Dendritic cell treated with granulocyte-macrophage colony-stimulating factor and Interleukin-4, amounts not matched to agents 40 ng/mL and 50 ng/mL, for 4 days (primary cell): ENCODE data around the gene NUP58.
"Not testable (repeated sequence)": the region's sequence is repeated elsewhere in the genome, so short reads cannot be mapped to it uniquely, and the experiment has no call there.

Source experiments
- H3K27ac Mint-ChIP-seq: one replicate; pipeline ENCODE4 v1.8.0; 2022; ENCODE audit warnings: mild to moderate bottlenecking, mixed read lengths
- H3K27me3 Mint-ChIP-seq: one replicate; pipeline ENCODE4 v1.8.0; 2022; ENCODE audit warnings: mild to moderate bottlenecking, mixed read lengths
- H3K36me3 Mint-ChIP-seq: one replicate; pipeline ENCODE4 v1.8.0; 2022; ENCODE audit warnings: low read depth, mixed read lengths
- H3K4me1 Mint-ChIP-seq: one replicate; pipeline ENCODE4 v1.8.0; 2022; ENCODE audit warnings: low read depth, mixed read lengths
- H3K4me3 Mint-ChIP-seq: one replicate; pipeline ENCODE4 v1.8.0; 2022; ENCODE audit warnings: mild to moderate bottlenecking, moderate library complexity, mixed read lengths
- H3K9me3 Mint-ChIP-seq: one replicate; pipeline ENCODE4 v1.8.0; 2022; ENCODE audit warnings: mixed read lengths
- intact Hi-C: fragments of 100-400 bp; cut with micrococcal nuclease; formaldehyde crosslinking; loops from one replicate; pipeline ENCODE4 v1.15.0; 2022

NUP58 gene

GRCh38 chr13:25329706-25330105, 28.3 kb downstream of the NUP58 start:
- H3K4me1 Mint-ChIP-seq = no peaks in the 10 kb centered on the region
- H3K9me3 Mint-ChIP-seq = no peaks in the 10 kb centered on the region
- no peaks in the 10 kb centered on the region for H3K27me3 Mint-ChIP-seq
- H3K4me3 Mint-ChIP-seq = no peak overlapping the region
- intact Hi-C loops = loop anchor here (5.0 to 10.0 kb wide), 3 partner anchors 77 to 885 kb away; no protein-coding TSS in a partner anchor
- H3K36me3 Mint-ChIP-seq = peaks cover 88% of the 10 kb centered on the region
- no peak overlapping the region for H3K27ac Mint-ChIP-seq

- H3K36me3 Mint-ChIP-seq = peaks cover 80% of the 10 kb centered on the region
- H3K27ac Mint-ChIP-seq = no peak overlapping the region
- no peak overlapping the region for H3K4me3 Mint-ChIP-seq
- intact Hi-C loops = loop anchor here (5.0 to 10.0 kb wide), 2 partner anchors 78 to 884 kb away; no protein-coding TSS in a partner anchor
- no peaks in the 10 kb centered on the region for H3K27me3 Mint-ChIP-seq
- H3K9me3 Mint-ChIP-seq = no peaks in the 10 kb centered on the region
- no peaks in the 10 kb centered on the region for H3K4me1 Mint-ChIP-seq
These were observed 29.1 kb downstream of the NUP58 start for GRCh38 chr13:25330541-25330940.

GRCh38 chr13:25335856-25336255, 34.4 kb downstream of the NUP58 start:
- Mint-ChIP-seq H3K4me1 (no peaks in the 10 kb centered on the region), H3K36me3 (peaks cover 59% of the 10 kb centered on the region), H3K27me3 (no peaks in the 10 kb centered on the region), H3K9me3 (no peaks in the 10 kb centered on the region), H3K27ac (no peak overlapping the region), H3K4me3 (no peak overlapping the region)
- intact Hi-C loops = loop anchor here (10.0 kb wide), 1 partner anchor 879 kb away; no protein-coding TSS in a partner anchor

GRCh38 chr13:25345576-25345975, 44.2 kb downstream of the NUP58 start:
- Mint-ChIP-seq H3K27me3 (no peaks in the 10 kb centered on the region), H3K4me1 (no peaks in the 10 kb centered on the region), H3K36me3 (peaks cover 21% of the 10 kb centered on the region), H3K4me3 (no peak overlapping the region), H3K9me3 (no peaks in the 10 kb centered on the region), H3K27ac (no peak overlapping the region)
- intact Hi-C loops = no loop called here

- H3K36me3 Mint-ChIP-seq = peaks cover 13% of the 10 kb centered on the region
- intact Hi-C loops = no loop called here
- H3K27ac Mint-ChIP-seq = no peak overlapping the region
- H3K27me3 Mint-ChIP-seq = no peaks in the 10 kb centered on the region
- H3K9me3 Mint-ChIP-seq = no peaks in the 10 kb centered on the region
- H3K4me1 Mint-ChIP-seq = no peaks in the 10 kb centered on the region
- H3K4me3 Mint-ChIP-seq = no peak overlapping the region
These were observed 45.7 kb downstream of the NUP58 start for GRCh38 chr13:25347151-25347550.

- intact Hi-C loops = no loop called here
- Mint-ChIP-seq H3K27ac (no peak overlapping the region), H3K9me3 (no peaks in the 10 kb centered on the region)
These were observed 50.0 kb downstream of the NUP58 start for GRCh38 chr13:25351404-25351803.

GRCh38 chr13:25352230-25352629, 50.8 kb downstream of the NUP58 start:
- no peaks in the 10 kb centered on the region for H3K4me1 Mint-ChIP-seq
- H3K27ac Mint-ChIP-seq = no peak overlapping the region
- H3K4me3 Mint-ChIP-seq = no peak overlapping the region
- intact Hi-C loops = no loop called here
- no peaks in the 10 kb centered on the region for H3K36me3 Mint-ChIP-seq
- no peaks in the 10 kb centered on the region for H3K9me3 Mint-ChIP-seq
- peaks cover 11% of the 10 kb centered on the region for H3K27me3 Mint-ChIP-seq

More at GRCh38 chr13:25351404-25351803, 50.0 kb downstream of the NUP58 start:
- H3K4me3 Mint-ChIP-seq = no peak overlapping the region
- H3K36me3 Mint-ChIP-seq = no peaks in the 10 kb centered on the region
- peaks cover 11% of the 10 kb centered on the region for H3K27me3 Mint-ChIP-seq
- no peaks in the 10 kb centered on the region for H3K4me1 Mint-ChIP-seq

GRCh38 chr13:25352806-25353205, 51.4 kb downstream of the NUP58 start:
- no peaks in the 10 kb centered on the region for H3K4me1 Mint-ChIP-seq
- H3K36me3 Mint-ChIP-seq = no peaks in the 10 kb centered on the region
- peaks cover 11% of the 10 kb centered on the region for H3K27me3 Mint-ChIP-seq
- no peak overlapping the region for H3K4me3 Mint-ChIP-seq
- no peaks in the 10 kb centered on the region for H3K9me3 Mint-ChIP-seq
- no peak overlapping the region for H3K27ac Mint-ChIP-seq
- intact Hi-C loops = no loop called here

- Mint-ChIP-seq H3K27me3 (peaks cover 11% of the 10 kb centered on the region), H3K4me3 (no peak overlapping the region), H3K27ac (no peak overlapping the region), H3K4me1 (no peaks in the 10 kb centered on the region), H3K36me3 (no peaks in the 10 kb centered on the region), H3K9me3 (no peaks in the 10 kb centered on the region)
- intact Hi-C loops = no loop called here
These were observed 51.9 kb downstream of the NUP58 start for GRCh38 chr13:25353344-25353743.

- Mint-ChIP-seq H3K27me3 (peaks cover 11% of the 10 kb centered on the region), H3K4me3 (no peak overlapping the region), H3K27ac (no peak overlapping the region), H3K9me3 (no peaks in the 10 kb centered on the region), H3K36me3 (no peaks in the 10 kb centered on the region), H3K4me1 (no peaks in the 10 kb centered on the region)
- intact Hi-C loops = no loop called here
These were observed 53.0 kb downstream of the NUP58 start for GRCh38 chr13:25354377-25354776.

GRCh38 chr13:25360443-25360842, 59.0 kb downstream of the NUP58 start:
- H3K9me3 Mint-ChIP-seq, H3K4me3 Mint-ChIP-seq, H3K27ac Mint-ChIP-seq, intact Hi-C loops, H3K4me1 Mint-ChIP-seq, H3K36me3 Mint-ChIP-seq, H3K27me3 Mint-ChIP-seq: not testable (repeated sequence)

- no peaks in the 10 kb centered on the region for H3K4me1 Mint-ChIP-seq
These were observed 64.4 kb downstream of the NUP58 start for GRCh38 chr13:25365720-25366235.

GRCh38 chr13:25371158-25371874, 69.9 kb downstream of the NUP58 start:
- no peak overlapping the region for H3K4me3 Mint-ChIP-seq
- no peak overlapping the region for H3K27ac Mint-ChIP-seq
- H3K36me3 Mint-ChIP-seq = no peaks in the 10 kb centered on the region
- intact Hi-C loops = no loop called here
- H3K4me1 Mint-ChIP-seq = no peaks in the 10 kb centered on the region
- H3K9me3 Mint-ChIP-seq = no peaks in the 10 kb centered on the region
- peaks cover 70% of the 10 kb centered on the region for H3K27me3 Mint-ChIP-seq

More at GRCh38 chr13:25365720-25366235, 64.4 kb downstream of the NUP58 start:
- intact Hi-C loops = no loop called here
- Mint-ChIP-seq H3K27me3 (peaks cover 34% of the 10 kb centered on the region), H3K4me3 (no peak overlapping the region), H3K36me3 (no peaks in the 10 kb centered on the region), H3K27ac (no peak overlapping the region), H3K9me3 (no peaks in the 10 kb centered on the region)

- H3K27me3 Mint-ChIP-seq = peaks cover 70% of the 10 kb centered on the region
- no peak within 1 kb of the TSS for H3K27ac Mint-ChIP-seq
These were observed 70.5 kb downstream of the NUP58 start, which contains the start of gene ATP8A2 for GRCh38 chr13:25371875-25372283. Gene ATP8A2, plus strand, starts transcription at chr13:25371974. Its CDS starts 239 bp downstream, at chr13:25372213.

More at GRCh38 chr13:25371875-25372283, 70.5 kb downstream of the NUP58 start, which contains the start of gene ATP8A2:
- no peaks in the 10 kb centered on the region for H3K9me3 Mint-ChIP-seq
- intact Hi-C loops = no loop called here
- H3K36me3 Mint-ChIP-seq = no peaks in the 10 kb centered on the region
- no peak within 1 kb of the TSS for H3K4me3 Mint-ChIP-seq
- H3K4me1 Mint-ChIP-seq = no peaks in the 10 kb centered on the region
